Stimulated activated naive CD4-positive, alpha-beta T cell (primary cell): ENCODE measurements around the gene LMNB1.
"Not testable (repeated sequence)": the region's sequence is repeated elsewhere in the genome, so short reads cannot be mapped to it uniquely, and the experiment has no call there.

Experiments
- DNase-seq, 6 experiments: peaks; one replicate each; lab custom pipeline; 2025; lab: John Stamatoyannopoulos, UW

The LMNB1 gene

DNA sequence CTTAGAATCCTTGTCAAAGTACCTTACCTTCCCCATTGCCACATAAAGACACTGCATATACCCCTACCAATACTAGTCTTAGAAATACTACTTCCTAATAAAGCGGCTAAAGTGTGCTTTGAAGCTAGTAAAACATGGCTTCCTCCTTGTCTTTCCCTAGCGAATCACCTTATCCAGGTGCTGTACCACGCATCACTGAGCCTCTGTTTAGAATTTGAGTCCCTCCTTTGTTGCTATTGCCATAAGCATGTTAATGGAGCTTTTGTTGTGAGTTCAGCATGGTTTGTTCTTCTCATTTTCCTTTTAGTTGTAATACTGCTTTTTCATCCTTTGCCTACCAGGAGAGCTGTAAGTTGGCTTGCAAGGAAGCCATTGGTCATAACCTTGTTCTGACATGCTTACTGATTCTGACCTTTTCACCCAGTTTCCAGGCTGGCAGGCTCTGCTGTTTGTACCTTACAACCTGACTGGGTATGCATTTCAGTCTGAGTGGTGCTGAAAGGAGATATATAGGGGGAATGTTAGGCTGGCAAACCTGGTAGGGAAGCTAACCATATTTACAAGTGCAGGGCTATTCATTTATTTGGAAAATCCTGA lies 49.8 kb downstream of the LMNB1 start:
- DNase-seq: no peak

GRCh38 chr5:126829098-126829497 lies 52.2 kb downstream of the LMNB1 start:
- DNase-seq: no peak

DNA sequence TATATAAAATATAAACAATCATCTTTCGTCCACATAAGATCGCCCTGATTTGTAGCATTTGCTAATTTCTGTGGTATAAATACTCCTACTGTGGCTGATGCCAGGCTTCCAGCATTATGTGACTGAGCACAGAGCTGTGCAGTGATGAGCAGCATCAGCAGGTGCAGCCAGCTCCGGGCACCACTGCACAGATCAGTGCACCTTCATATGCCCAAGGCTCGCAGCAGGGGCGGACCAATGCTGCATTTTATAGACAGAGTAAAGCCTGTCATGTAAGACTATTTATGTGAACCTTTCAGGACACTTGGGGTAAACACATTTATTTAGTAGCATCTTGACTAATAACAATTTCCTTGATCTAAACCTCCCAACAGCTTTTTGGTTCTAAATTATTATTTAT lies 53.1 kb downstream of the LMNB1 start:
- DNase-seq: no peak

GRCh38 chr5:126831156-126831555 lies 54.2 kb downstream of the LMNB1 start:
- DNase-seq: no peak

DNA sequence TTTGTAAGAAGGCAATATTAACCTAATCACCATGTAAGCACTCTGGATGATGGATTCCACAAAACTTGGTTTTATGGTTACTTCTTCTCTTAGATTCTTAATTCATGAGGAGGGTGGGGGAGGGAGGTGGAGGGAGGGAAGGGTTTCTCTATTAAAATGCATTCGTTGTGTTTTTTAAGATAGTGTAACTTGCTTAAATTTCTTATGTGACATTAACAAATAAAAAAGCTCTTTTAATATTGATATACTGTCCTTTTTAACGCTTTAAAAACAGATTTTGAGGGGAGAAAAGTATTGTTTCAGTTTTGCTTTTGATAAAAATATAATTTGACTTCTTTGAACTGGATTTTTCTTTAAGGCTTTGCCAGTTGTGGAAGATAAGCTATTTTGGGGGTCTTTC lies 59.8 kb downstream of the LMNB1 start:
- no peak for DNase-seq

- no peak for DNase-seq
Measured at GRCh38 chr5:126837242-126837641, 60.3 kb downstream of the LMNB1 start.

GRCh38 chr5:126837906-126838539 lies 61.1 kb downstream of the LMNB1 start:
- peak in 2 of 6 experiments; percentile 34 to 42 for DNase-seq

GRCh38 chr5:126839407-126839806 lies 62.5 kb downstream of the LMNB1 start:
- not testable (repeated sequence) for DNase-seq

DNA sequence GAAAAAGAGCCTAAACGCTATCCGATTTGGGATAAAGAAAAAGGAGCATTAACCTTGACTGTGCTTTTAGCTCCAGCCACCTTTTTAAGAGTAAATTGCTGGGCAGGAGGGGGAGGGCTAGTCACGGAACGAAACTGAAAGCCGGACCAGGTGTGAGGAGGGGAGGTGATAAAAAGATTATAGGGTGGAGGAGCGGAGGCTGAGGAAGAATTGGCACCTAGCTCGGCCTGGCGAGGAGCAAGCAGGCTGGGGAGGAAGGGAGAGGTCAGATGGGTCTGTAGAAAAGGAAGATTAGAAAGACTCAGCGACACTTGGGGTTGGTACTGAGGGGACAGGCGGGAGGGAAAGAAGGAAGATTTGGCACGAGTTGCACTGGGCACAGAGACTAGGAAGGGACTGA lies 66.4 kb downstream of the LMNB1 start:
- not testable (repeated sequence) for DNase-seq

DNA sequence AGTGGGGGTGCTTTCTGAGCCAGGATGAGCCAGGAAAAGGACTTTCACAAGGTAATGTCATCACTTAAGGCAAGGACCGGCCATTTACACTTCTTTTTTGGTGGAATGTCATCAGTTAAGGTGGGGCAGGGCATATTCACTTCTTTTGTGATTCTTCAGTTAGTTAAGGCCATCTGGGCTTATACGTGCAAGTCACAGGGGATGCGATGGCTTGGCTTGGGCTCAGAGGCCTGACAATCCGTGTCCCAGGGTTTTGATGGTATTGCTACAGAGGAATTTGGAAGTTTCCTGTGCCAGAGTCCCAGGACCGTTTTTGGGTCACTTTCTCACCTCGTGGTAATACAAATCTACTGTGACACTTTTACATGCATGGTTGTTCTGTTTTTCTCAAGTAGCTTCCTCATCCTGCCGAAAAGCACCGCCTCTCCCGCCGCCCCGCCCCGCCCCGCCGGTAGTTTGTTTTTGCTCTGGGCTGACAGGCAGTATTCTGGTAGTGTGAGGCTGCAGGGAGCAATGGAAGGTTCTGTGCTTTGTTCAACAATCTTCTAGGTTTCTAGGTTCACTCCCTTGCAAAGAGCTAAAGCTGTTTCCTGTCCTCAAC lies 68.6 kb downstream of the LMNB1 start:
- peak; percentile 40 to 76 (median 58) for DNase-seq

- DNase-seq: no peak
Measured at GRCh38 chr5:126846344-126846743, 69.4 kb downstream of the LMNB1 start.

GRCh38 chr5:126846744-126847455 lies 70.0 kb downstream of the LMNB1 start:
- no peak for DNase-seq

DNA sequence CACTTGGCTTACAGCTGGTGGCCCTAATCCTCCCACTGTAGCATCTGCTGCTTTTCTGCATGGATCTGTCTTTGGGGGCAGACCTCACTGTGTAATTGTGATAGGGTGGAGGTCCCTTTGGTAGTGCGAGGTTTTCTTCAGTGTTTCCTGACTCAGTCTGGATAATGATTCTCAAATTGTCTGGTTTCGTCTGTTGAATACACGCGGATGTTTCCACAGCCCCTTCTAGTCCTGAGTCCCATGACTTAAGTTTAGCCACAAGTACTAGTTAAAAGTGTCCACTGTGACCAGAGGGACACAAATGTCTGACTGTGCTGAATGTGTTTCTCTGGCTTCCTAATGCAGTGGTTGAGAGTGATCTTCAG lies 70.5 kb downstream of the LMNB1 start:
- no peak for DNase-seq

DNA sequence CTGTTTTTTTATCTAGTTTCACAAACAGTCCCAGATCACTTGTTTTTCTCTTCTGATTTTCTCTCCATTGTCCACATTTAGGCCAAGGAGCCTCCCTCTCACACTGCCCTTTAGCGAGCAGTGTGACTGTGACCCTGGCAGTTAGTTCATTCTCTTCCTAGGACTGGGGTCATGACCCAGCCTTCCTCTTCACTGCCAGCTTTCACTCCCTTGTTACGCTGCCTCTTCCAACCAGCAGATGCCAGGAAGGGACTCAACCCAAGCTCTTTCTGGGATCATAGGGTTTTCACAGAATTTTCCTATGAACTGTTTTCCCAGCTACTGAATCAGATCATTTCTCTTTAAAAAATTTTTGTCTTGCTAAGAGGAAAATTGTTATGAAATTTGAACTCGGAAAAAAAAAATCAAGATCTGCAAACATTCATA lies 70.9 kb downstream of the LMNB1 start:
- no peak for DNase-seq

GRCh38 chr5:126848253-126848652 lies 71.3 kb downstream of the LMNB1 start:
- no peak for DNase-seq

DNA sequence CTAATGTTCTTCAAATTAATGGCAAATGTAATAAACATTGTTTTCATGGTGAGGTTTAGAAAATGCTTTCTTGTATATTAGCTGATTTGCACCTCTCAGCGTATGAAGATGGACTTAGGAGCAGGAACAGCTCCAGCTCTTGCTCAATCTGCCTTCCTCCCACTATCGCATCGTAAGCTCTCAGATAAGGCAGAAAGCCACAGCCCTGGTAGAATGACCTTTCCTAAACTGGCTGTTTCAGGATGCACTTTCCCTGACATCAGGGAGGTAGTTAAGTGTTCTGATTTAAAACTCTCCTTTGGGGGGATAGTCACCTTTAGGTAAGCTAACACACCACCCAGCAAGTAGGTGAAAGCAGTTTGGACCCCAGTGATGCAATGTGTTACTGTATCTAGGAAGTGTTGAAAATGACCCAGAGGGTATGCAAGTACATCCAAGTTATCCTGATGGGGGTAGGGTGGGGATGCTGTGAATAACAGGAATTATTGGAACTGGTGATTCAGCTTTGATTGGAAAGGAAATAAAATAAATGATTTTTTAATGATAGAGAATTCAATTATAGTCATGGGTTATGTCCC lies 72.3 kb downstream of the LMNB1 start:
- DNase-seq: no peak

DNA sequence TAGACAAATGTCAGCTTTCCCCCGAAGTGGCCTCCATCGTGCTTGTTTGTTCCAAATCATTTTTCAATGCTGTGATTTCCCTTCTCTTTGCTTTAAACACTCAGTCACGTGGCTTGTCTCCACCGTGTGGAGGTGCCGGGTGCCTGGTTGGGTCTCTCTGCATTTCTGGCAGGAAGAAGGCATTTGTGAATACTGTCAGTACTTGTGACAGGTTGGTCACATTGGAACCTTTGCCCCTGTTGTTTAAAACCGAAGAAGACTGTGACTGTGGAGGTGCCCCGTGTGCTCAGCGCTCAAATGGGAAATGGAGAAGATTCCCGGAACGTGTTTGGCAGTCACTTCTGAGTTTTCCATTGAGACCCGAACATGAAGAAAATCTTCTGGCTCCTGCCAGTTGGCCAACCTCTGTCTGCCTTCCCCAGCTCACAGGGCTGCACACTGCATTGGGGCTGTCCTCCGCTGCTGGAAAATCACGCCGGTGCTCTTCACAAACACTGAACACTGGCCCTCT lies 74.6 kb downstream of the LMNB1 start:
- peak; percentile 5 to 64 (median 52) for DNase-seq

DNA sequence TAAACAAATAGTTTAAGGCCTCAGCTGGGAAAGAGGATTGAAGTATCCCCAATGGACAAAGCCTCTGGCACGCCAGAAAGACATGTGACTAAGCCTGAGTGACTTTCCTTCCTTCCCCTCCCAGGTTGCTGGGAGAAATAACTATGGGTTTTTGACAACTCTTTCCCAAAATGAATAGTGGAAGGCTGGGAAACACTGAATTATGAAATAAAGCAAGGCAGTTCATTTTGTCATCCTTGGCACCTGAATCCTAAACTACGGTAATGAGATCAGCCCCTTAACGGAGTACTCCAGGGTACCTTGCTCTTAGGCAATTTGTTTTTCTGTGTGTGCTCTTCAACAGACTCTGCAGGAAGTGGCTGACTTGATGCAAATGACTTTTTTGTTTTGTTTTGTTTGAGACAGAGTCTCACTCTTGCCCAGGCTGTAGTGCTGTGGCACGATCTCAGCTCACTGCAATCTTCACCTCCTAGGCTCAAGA lies 75.2 kb downstream of the LMNB1 start:
- DNase-seq: peak in 3 of 6 experiments; percentile 59 to 66 (median 59)

GRCh38 chr5:126852841-126853271 lies 75.9 kb downstream of the LMNB1 start:
- peak in 2 of 6 experiments; percentile 2 to 35 for DNase-seq

DNA sequence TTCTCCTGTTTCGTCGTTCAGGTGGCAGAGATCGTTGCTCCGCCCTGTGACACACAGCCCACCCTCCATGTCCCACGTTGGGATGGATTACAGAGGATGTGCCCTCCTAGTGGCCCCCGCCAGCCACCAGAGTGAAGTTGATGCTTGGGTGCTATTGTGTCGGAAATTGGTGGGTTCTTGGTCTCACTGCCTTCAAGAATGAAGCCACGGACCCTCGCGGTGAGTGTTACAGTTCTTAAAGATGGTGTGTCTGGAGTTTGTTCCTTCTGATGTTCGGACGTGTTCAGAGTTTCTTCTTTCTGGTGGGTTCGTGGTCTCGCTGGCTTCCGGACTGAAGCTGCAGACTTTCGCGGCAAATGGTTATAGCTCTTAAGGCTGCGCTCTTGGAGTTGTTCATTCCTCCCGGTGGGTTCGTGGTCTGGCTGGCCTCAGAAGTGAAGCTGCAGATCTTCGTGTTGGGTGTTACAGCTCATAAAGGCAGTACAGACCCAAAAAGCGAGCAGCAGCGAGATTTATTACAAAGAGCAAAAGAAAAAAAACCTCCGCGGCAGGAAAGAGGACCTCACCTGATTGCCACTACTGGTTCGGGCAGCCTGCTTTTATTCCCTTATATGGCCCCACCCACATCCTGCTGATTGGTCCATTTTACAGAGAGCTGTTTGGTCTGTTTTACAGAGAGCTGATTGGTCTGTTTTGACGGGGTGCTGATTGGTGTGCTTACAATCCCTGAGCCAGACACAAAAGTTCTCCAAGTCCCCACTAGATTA lies 76.8 kb downstream of the LMNB1 start:
- peak; percentile 7 to 65 (median 26) for DNase-seq

- DNase-seq: no peak
Measured at GRCh38 chr5:126854526-126855110, 77.7 kb downstream of the LMNB1 start.
